B cell (primary cell): ENCODE data around the gene SEC16A. TPM values are rescaled to one million over a fixed set of nuclear protein-coding genes. Genes with fewer than 3 reads are reported as not detected.

Experiments
- ATAC-seq: fragments of 200-7000 bp; cut with Tn5 transposase; one replicate; pipeline ENCODE4 v1.10.0; 2021; ENCODE audit warnings: low read depth, mild to moderate bottlenecking, moderate number of reproducible peaks, moderate library complexity
- CTCF ChIA-PET: fragments of 350-600 bp; sonication (Branson Sonifier 250); formaldehyde crosslinking; loops from one replicate; lab custom pipeline; 2021; ENCODE audit warnings: antibody characterized with exemption, inconsistent platforms; lab: Charles Lee
- POLR2A ChIA-PET: fragments of 350-600 bp; sonication (Branson Sonifier 250); formaldehyde crosslinking; loops from one replicate; lab custom pipeline; 2021; ENCODE audit warnings: antibody characterized with exemption; lab: Charles Lee
- DNase-seq: peaks from one replicate; pipeline ENCODE4 v3.0.0; 2013
- H2AFZ ChIP-seq: 2 replicates; pipeline ENCODE4 v1.6.1; 2012; ENCODE audit warnings: mild to moderate bottlenecking, low read depth, low read length; ENCODE audit not compliant: insufficient read depth, poor library complexity, severe bottlenecking
- H3K27ac ChIP-seq, 2 donors: 1 replicate in 1 of 2; 2 replicates in 1 of 2; pipeline ENCODE4 v1.5.1; 2012 to 2013; ENCODE audit warnings: low read length in 2 of 2, mild to moderate bottlenecking in 2 of 2, moderate library complexity in 1 of 2
- H3K27me3 ChIP-seq, 4 experiments: fragments of 200-600 bp in 1 of 4; sonication (generic) in 1 of 4; replicated peaks in 1 of 4; 1 replicate in 2 of 4; 2 replicates in 2 of 4; pipeline versions ENCODE4 v1.6.1 to v1.7.0; 2013 to 2016; ENCODE audit warnings: low read length in 3 of 4, mild to moderate bottlenecking in 2 of 4, mixed read lengths in 1 of 4, moderate library complexity in 1 of 4; ENCODE audit not compliant: insufficient read depth in 4 of 4, control insufficient read depth in 3 of 4; ENCODE audit errors: control extremely low read depth in 1 of 4
- H3K36me3 ChIP-seq, 2 experiments: replicated peaks in 1 of 2; 1 replicate in 1 of 2; 2 replicates in 1 of 2; pipeline versions ENCODE4 v1.6.1 to v1.7.1; 2013; ENCODE audit warnings: low read length in 1 of 2; ENCODE audit not compliant: insufficient read depth in 2 of 2, control insufficient read depth in 1 of 2; ENCODE audit errors: control extremely low read depth in 1 of 2, extremely low read depth in 1 of 2
- H3K4me1 ChIP-seq, 2 donors: fragments of 200-600 bp in 1 of 2; sonication (generic) in 1 of 2; 1 replicate in 1 of 2; 2 replicates in 1 of 2; pipeline versions ENCODE4 v1.5.1 to v1.6.1; 2013 to 2017; ENCODE audit warnings: low read length in 2 of 2; ENCODE audit not compliant: control insufficient read depth in 2 of 2, insufficient read depth in 2 of 2
- H3K4me2 ChIP-seq: replicated peaks from 2 replicates; pipeline ENCODE3; 2012; ENCODE audit warnings: mild to moderate bottlenecking, low read depth, low read length; ENCODE audit not compliant: poor library complexity, severe bottlenecking
- H3K4me3 ChIP-seq, 5 experiments: fragments of 200-600 bp in 1 of 5; sonication (generic) in 1 of 5; 1 replicate in 3 of 5; 2 replicates in 2 of 5; pipeline versions ENCODE4 v1.5.1 to v1.7.0; 2011 to 2016; ENCODE audit warnings: low read length in 4 of 5, mild to moderate bottlenecking in 4 of 5, low read depth in 2 of 5, control low read depth in 1 of 5, moderate library complexity in 1 of 5; ENCODE audit not compliant: insufficient read depth in 1 of 5; ENCODE audit errors: control extremely low read depth in 1 of 5, extremely low read depth in 1 of 5
- H3K79me2 ChIP-seq: fragments of 200-600 bp; sonication (generic); one replicate; pipeline ENCODE4 v1.6.0; 2016; ENCODE audit warnings: low read length; ENCODE audit not compliant: control insufficient read depth, insufficient read depth
- H3K9ac ChIP-seq: fragments of 200-600 bp; sonication (generic); 2 replicates; pipeline ENCODE4 v1.6.1; 2017; ENCODE audit warnings: mild to moderate bottlenecking, low read length, moderate library complexity
- H3K9me3 ChIP-seq, 3 donors: one replicate each; pipeline versions ENCODE4 v1.6.1 to v1.7.1; 2013; ENCODE audit warnings: low read length in 2 of 3; ENCODE audit not compliant: control insufficient read depth in 2 of 3, insufficient read depth in 1 of 3; ENCODE audit errors: control extremely low read depth in 1 of 3
- H4K20me1 ChIP-seq: 2 replicates; pipeline ENCODE4 v1.6.0; 2012; ENCODE audit warnings: mild to moderate bottlenecking, low read length; ENCODE audit not compliant: insufficient read depth, control insufficient read depth, poor library complexity, severe bottlenecking
- H3K27ac Mint-ChIP-seq: one replicate; pipeline ENCODE4 v1.8.0; 2021; ENCODE audit warnings: mixed read lengths
- H3K27me3 Mint-ChIP-seq: one replicate; pipeline ENCODE4 v1.8.0; 2021; ENCODE audit warnings: mixed read lengths
- H3K4me1 Mint-ChIP-seq: one replicate; pipeline ENCODE4 v1.8.0; 2021; ENCODE audit warnings: mixed read lengths
- H3K4me3 Mint-ChIP-seq: one replicate; pipeline ENCODE4 v1.8.0; 2021; ENCODE audit warnings: mixed read lengths
- H3K9me3 Mint-ChIP-seq: one replicate; pipeline ENCODE4 v1.8.0; 2022; ENCODE audit warnings: mixed read lengths; ENCODE audit not compliant: insufficient read depth
- CTCF ChIP-seq: fragments of 200-600 bp; IDR thresholded peaks from one replicate; pipeline ENCODE4 v1.8.0; 2022; ENCODE audit warnings: antibody characterized with exemption, mild to moderate bottlenecking
- EZH2 ChIP-seq: IDR thresholded peaks from 2 replicates; pipeline ENCODE4 v1.6.1; 2012; ENCODE audit warnings: borderline replicate concordance, low read depth, mild to moderate bottlenecking, moderate library complexity, low read length; ENCODE audit not compliant: insufficient read depth, poor library complexity, severe bottlenecking
- WGBS: methylation state at CpG from one replicate; pipeline ENCODE4 v1.1.5; 2013; ENCODE audit warnings: missing lambda C conversion rate; ENCODE audit not compliant: insufficient coverage; 5-methylcytosine and 5-hydroxymethylcytosine counted together
- intact Hi-C: fragments of 100-400 bp; cut with micrococcal nuclease; formaldehyde crosslinking; loops from one replicate; pipeline ENCODE4 v1.10.0; 2022
- polyA plus RNA-seq: library from polyadenylated mRNA; depleted of rRNA; stranded (reverse); fragments of >200 nt; gene quantifications from 2 replicates; pipeline ENCODE4 v1.2.3, GENCODE V29; 2012
- total RNA-seq, 2 donors: library from RNA; stranded (reverse); fragments of 120-200 nt in 1 of 2; gene quantifications; 1 replicate in 1 of 2; 2 replicates in 1 of 2; pipeline versions ENCODE4 v1.2.3 to v1.2.4, GENCODE V29; 2013 to 2022

The SEC16A gene
- total and polyA plus RNA-seq, 2 donors (not counting 1 experiment from before 2014, with no cell fraction given), result 31.7 to 73.4 TPM

- Histone ChIP-seq H3K27ac (no peak overlapping the region), H2AFZ (no peak overlapping the region), H3K4me3 (no peak overlapping the region), H3K4me1 (peaks cover 18 to 22% of the 10 kb centered on the region in 2 donors), H4K20me1 (peaks cover 100% of the 10 kb centered on the region), H3K79me2 (peaks cover 42% of the 10 kb centered on the region), H3K27me3 (no peaks in the 10 kb centered on the region), H3K4me2 (no peak overlapping the region), H3K9me3 (peaks cover 0 to 2% (median 0%) of the 10 kb centered on the region in 3 donors), H3K36me3 (peaks cover 0 to 8% of the 10 kb centered on the region in 2 experiments), H3K9ac (no peak overlapping the region)
- 92% methylated on average over 14 of the region's 21 CpGs for WGBS
- Mint-ChIP-seq H3K4me1 (peaks cover 14% of the 10 kb centered on the region), H3K9me3 (no peaks in the 10 kb centered on the region), H3K27me3 (no peaks in the 10 kb centered on the region), H3K27ac (no peak overlapping the region), H3K4me3 (no peak overlapping the region)
- intact Hi-C loops, result no loop called here
- ChIA-PET CTCF (no interaction called here), POLR2A (interaction anchor here (0.5 kb wide), 1 partner anchor 33 kb away, joined by 4 read pairs; no protein-coding TSS in a partner anchor)
- DNase-seq, result no peak
- TF ChIP-seq CTCF (no peak), EZH2 (no peak)
- ATAC-seq, result no peak
These were observed 42.4 kb upstream of the SEC16A start for GRCh38 chr9:136525207-136525606.

- Mint-ChIP-seq H3K4me3 (no peak overlapping the region), H3K4me1 (peaks cover 4% of the 10 kb centered on the region), H3K27ac (no peak overlapping the region), H3K27me3 (no peaks in the 10 kb centered on the region), H3K9me3 (no peaks in the 10 kb centered on the region)
- H3K9ac ChIP-seq, result no peak overlapping the region
- H2AFZ ChIP-seq, result no peak overlapping the region
- TF ChIP-seq CTCF (no peak), EZH2 (no peak)
- peaks cover 0 to 5% of the 10 kb centered on the region in 2 donors for H3K4me1 ChIP-seq
- intact Hi-C loops, result no loop called here
- H3K79me2 ChIP-seq, result peaks cover 21% of the 10 kb centered on the region
- ChIA-PET CTCF (interaction anchor here (0.7 to 1.1 kb wide), 2 partner anchors 7 to 109 kb away, joined by 3 to 4 read pairs; no protein-coding TSS in a partner anchor), POLR2A (no interaction called here)
- ATAC-seq (no peak), DNase-seq (no peak)
- H3K4me2 ChIP-seq, result no peak overlapping the region
- no peaks in the 10 kb centered on the region for H3K27me3 ChIP-seq
- no peak overlapping the region for H3K4me3 ChIP-seq
- H3K36me3 ChIP-seq, result peaks cover 0 to 26% of the 10 kb centered on the region in 2 experiments
- H3K9me3 ChIP-seq, result no peaks in the 10 kb centered on the region
- no peak overlapping the region for H3K27ac ChIP-seq
- peaks cover 99% of the 10 kb centered on the region for H4K20me1 ChIP-seq
- 94% methylated on average over 59 of the region's 59 CpGs for WGBS
These were observed 39.7 kb upstream of the SEC16A start for GRCh38 chr9:136522314-136523237.
